ENCODE measurements around the gene TNFRSF18.
"Not testable (repeated sequence)": the region's sequence is repeated elsewhere in the genome, so short reads cannot be mapped to it uniquely, and the experiment has no call there.

TNFRSF18 gene

GRCh38 chr1:1206376-1206965 lies at the start of gene TNFRSF18:
Gene TNFRSF18 (minus strand): TSS chr1:1206592. CDS start chr1:1206571, 21 bp downstream.
- DNase-seq = no peak

DNA sequence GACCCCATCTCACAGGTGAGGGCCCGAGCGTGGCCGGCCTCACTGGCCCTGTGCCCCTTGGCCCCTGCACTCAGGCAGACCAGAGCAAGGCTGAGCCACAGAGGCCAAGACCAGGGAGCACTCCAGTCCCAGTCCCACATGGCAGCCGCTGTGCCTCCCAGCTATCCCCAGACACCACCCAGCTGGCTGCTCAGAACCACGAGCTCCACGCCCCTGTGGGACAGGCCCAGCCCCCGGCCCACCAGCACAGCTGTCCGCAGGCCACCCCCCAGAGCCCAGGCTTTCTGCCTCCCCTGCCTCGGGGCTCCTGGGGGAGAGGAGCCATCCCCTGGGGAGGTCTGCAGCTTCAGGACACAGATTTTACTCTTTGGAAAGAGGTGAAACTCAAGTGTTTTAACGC lies 49.2 kb upstream of the TNFRSF18 start:
- DNase-seq = no peak

GRCh38 chr1:1255078-1255477 lies 48.7 kb upstream of the TNFRSF18 start:
- no peak for DNase-seq

GRCh38 chr1:1254667-1254998 lies 48.2 kb upstream of the TNFRSF18 start:
- DNase-seq = no peak

DNA sequence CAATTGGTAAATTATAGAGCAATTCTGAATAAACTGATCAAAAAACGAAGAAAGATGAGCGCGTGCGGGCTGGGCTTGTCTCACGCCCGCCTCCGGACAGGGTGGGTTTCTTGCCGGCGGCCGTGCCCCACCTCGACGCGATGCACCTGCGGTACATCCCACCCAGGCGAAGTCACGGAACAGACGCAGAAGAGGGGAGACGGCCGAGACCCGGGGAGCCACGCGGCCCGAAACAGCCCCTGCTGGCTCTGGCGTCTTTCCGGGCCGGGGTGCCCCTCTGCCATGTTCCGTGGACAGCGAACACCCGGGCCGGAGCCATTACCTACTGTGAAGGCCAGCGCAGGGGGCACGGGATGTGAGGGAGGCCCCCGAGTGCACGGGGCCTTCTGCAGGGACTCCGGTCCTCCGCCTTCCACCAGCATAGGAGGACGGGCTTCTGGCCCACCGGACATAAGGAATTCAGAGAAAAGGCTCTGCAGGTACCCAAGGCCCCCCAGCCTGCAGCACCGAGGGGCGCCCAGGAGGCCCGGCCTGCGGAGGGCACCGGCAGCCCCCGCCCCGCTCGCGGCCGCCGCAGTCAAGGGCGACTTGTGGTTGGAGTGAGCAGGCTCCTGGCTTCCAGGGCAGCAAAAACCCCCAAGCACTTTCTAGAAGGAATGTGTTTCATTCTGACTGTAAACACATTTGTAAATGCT lies 47.7 kb upstream of the TNFRSF18 start:
- DNase-seq = no peak

GRCh38 chr1:1253314-1253713 lies 46.9 kb upstream of the TNFRSF18 start:
- DNase-seq = no peak

DNA sequence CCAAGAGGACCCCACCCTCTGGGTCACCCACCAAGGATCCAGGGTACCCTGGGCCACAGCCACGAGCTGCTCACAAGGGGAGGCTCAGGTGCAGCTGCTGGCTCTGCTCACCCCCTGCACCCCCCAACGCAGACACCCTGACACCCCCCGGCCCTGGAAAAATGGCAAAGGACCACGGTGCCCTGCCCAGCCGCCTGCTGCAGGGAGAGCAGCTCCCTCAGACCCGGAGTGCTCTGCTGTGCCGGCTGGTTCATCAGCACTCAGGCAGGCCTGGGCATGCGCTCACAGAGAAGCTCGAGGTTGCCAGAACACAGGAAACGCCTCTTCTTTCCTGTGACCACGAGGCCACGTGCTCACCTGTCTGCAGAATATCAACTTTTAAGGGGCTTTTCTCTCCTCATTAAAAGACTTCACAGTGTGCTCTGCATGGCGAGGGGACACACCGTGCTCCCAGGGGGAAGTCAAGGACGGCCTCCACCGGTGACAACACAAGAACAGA lies 44.4 kb upstream of the TNFRSF18 start:
- no peak for DNase-seq

DNA sequence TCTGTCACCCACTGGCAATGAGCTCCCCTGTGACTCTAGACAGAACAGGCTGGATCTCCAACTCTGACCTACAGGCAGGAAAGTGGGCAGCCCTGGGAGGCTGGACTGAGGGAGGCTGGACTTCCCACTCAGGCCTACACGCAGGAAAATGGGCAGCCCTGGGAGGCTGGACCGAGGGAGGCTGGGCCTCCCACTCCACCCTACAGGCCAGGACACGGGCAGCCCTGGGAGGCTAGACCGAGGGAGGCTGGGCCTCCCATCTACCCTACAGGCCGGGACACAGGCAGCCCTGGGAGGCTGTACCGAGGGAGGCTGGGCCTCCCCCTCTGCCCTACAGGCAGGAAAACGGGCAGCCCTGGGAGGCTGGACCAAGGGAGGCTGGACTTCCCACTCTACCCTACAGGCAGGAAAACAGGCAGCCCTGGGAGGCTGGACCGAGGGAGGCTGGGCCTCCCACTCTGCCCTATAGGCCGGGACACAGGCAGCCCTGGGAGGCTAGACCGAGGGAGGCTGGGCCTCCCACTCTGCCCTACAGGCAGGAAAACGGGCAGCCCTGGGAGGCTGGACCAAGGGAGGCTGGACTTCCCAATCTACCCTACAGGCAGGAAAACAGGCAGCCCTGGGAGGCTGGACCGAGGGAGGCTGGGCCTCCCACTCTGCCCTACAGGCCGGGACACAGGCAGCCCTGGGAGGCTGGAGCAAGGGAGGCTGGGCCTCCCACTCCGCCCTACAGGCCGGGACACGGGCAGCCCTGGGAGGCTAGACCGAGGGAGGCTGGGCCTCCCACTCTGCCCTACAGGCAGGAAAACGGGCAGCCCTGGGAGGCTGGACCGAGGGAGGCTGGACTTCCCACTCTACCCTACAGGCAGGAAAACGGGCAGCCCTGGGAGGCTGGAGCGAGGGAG lies 41.9 kb upstream of the TNFRSF18 start:
- DNase-seq = not testable (repeated sequence)

DNA sequence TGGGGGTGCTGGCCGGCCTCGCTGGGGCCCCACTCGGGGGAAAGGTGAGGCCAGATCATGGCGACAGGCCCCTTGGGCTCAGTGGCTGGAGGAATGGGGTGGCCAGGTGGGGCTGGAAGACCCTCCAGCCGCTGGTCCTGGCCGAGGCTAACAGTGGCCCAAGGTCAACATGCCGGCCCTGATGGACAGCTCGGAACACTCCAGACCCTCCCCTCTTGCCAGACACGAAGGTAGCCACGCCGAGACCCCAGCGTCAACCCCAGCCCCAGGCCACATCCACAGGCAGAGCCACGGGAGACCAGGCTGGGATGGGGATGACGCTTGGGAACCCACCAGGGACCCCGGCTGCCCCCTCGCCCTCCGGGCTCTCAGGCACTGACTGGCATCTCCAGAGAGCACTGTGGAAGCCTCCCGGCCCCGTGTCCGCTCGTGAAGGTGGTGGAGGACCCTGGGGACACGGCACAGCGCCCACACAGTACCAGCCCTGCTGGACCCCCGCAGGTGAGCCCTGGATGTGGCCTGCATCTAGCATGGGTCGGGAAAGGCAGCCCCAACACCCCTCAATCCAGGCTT lies 41.0 kb upstream of the TNFRSF18 start:
- no peak for DNase-seq

- no peak for DNase-seq
These were observed 40.4 kb upstream of the TNFRSF18 start, which contains the start of gene C1QTNF12 for GRCh38 chr1:1246577-1247340. Gene C1QTNF12 (minus strand): TSS chr1:1246722. CDS start chr1:1246690, 32 bp downstream.

- no peak for DNase-seq
These were observed 39.6 kb upstream of the TNFRSF18 start for GRCh38 chr1:1245817-1246576.

GRCh38 chr1:1245178-1245816 lies 38.9 kb upstream of the TNFRSF18 start:
- no peak for DNase-seq

DNA sequence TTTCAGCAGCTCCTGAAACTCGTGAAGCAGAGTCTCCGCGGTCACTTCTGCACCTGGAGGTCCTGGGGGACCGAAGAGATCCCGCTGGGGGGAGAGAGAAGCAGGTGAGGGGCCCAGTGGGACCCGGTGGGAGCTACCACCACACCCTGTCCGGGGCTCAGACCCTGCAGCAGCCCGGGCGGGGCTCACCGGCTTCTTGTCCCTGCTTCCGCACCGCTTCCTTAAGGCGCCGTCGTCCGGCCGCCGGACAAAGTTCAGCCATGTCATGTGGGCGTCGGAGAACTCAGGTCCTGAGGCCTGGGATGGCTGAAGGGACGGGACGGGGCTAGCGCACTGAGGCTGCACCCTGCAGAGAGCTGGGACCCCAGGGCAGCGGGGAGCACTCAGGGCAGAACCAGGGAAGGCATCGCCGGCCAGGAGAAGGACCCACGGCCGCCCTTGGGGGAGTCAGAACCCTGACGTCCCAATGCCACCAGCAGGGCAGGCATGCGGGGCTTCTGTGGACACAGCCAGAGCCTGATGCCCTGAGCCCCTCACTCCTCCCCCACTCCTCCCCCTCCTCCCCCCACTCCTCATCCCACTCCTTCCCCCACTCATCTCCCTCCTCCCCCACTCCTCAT lies 37.9 kb upstream of the TNFRSF18 start:
- DNase-seq = no peak

- DNase-seq = no peak
These were observed 37.4 kb upstream of the TNFRSF18 start for GRCh38 chr1:1243807-1244191.

DNA sequence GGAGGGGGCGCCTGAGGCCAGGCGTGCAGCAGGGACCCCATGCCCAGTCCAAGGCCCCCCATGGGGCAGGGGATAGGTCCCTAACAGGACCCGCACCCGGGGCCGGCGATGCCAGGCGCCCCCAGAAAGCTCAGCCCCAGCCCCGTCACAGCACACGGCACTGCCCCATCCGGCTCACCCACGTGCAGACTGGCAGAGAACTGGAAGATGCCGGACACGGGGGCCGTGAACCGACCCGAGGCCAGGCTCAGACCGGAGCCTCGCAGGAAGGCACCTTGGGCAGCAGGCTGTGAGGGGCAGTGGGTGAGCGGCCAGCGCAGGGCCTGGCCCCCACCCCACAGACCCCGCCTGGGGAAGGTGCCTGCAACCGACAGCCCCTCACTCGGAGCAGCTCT lies 36.9 kb upstream of the TNFRSF18 start:
- no peak for DNase-seq

DNA sequence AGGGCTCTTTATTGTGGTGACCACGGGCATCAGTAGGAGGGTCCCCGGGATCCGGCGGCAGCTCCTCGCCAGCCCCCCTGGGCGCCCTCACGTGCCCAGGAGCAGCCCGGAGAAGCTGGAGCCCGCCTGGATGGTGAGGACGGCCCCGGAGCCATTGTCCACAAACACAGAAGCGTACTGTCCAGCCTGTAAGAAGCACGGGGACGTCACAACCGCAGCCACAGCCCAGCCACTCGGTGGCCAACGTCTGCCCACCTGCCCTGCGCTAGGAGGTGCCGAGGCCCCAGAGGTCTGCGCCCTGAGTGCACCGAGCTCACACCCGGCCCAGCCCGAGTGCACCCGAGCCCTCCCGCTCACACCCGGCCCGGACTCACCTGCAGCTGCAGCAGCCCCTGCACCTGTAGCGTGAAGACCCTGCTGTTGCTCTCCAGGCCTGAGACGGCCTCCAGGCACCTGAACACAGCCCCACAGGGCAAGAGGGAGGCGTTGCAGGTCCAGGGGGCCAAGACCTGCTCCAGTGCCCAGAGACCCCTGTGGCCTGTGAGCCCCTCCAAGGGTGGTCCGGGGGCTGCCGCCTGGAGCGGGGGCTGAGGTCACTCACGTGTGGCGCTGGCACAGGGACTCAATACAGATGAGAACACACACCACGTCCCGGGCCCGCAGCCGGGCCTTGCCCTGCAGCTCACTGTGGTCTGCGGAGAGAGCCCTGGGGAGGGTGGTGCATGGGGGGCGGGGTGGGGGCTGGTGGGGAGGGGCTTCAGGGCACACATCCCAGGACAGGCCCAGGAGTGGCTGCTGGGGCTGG lies 36.3 kb upstream of the TNFRSF18 start:
- DNase-seq = no peak

DNA sequence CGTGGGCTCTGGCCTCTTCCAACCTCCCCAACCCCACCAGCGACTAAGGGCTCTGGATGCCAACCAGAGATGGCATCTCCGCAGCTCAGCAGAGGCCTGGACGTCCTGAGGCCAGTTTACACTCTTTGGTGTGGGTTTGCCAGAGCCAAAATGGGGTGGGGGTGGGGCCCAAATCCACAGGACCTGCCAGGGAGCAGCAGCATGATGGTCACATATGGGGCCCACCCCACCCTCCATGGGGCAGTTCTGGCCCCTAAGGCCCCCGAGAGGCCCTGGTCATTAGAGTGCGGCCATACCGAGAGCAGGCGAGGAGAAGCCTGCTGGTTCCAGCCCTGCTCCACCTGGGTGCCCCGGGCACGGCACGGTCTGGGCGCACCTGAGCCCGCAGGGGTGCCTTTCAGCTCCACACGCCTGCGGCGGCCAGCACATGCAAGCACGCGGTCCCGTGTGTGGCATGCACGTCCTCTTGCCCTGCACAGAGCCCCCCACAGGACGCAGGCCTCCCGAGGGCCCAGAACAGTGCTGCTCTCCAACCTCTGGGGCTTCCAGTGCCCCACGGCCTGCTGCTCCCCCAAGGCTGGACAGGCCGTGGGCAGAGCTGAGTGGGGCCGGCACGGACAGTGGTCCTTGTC lies 35.3 kb upstream of the TNFRSF18 start:
- DNase-seq = no peak

- DNase-seq = no peak
These were observed 34.6 kb upstream of the TNFRSF18 start for GRCh38 chr1:1240822-1241587.

- no peak for DNase-seq
These were observed 33.9 kb upstream of the TNFRSF18 start for GRCh38 chr1:1240348-1240732.
